GM18526 (cell line): ENCODE measurements around the gene JKAMP.

Experiments used
- POLR2A ChIP-seq: IDR thresholded peaks from 3 replicates; pipeline ENCODE4 v1.6.1; 2011; ENCODE audit not compliant: insufficient read length; ENCODE audit errors: extremely low read depth

The JKAMP gene

GRCh38 chr14:59507752-59508103, 23.4 kb downstream of the JKAMP start:
- no peak for TF ChIP-seq POLR2A

- TF ChIP-seq POLR2A = no peak
Measured at GRCh38 chr14:59509101-59509500, 24.8 kb downstream of the JKAMP start.

- TF ChIP-seq POLR2A = no peak
Measured at GRCh38 chr14:59510001-59510400, 25.7 kb downstream of the JKAMP start.

- TF ChIP-seq POLR2A = no peak
Measured at GRCh38 chr14:59510966-59511365, 26.6 kb downstream of the JKAMP start.

- TF ChIP-seq POLR2A = no peak
Measured at GRCh38 chr14:59511916-59512575, 27.7 kb downstream of the JKAMP start.

- TF ChIP-seq POLR2A = no peak
Measured at GRCh38 chr14:59520224-59520623, 35.9 kb downstream of the JKAMP start.

- no peak for TF ChIP-seq POLR2A
Measured at GRCh38 chr14:59529189-59529588, 44.9 kb downstream of the JKAMP start.

- no peak for TF ChIP-seq POLR2A
Measured at GRCh38 chr14:59530349-59530748, 46.0 kb downstream of the JKAMP start.

GRCh38 chr14:59532419-59532818, 48.1 kb downstream of the JKAMP start:
- no peak for TF ChIP-seq POLR2A

GRCh38 chr14:59534361-59534987, 50.2 kb downstream of the JKAMP start:
- no peak for TF ChIP-seq POLR2A

- TF ChIP-seq POLR2A = no peak
Measured at GRCh38 chr14:59537476-59537875, 53.2 kb downstream of the JKAMP start.

- no peak for TF ChIP-seq POLR2A
Measured at GRCh38 chr14:59538936-59539335, 54.6 kb downstream of the JKAMP start.

GRCh38 chr14:59540852-59541251, 56.5 kb downstream of the JKAMP start:
- no peak for TF ChIP-seq POLR2A

- no peak for TF ChIP-seq POLR2A
Measured at GRCh38 chr14:59541731-59542130, 57.4 kb downstream of the JKAMP start.

GRCh38 chr14:59543873-59544272, 59.6 kb downstream of the JKAMP start:
- no peak for TF ChIP-seq POLR2A

- no peak for TF ChIP-seq POLR2A
Measured at GRCh38 chr14:59547310-59547709, 63.0 kb downstream of the JKAMP start.
